GM12878 (cell line): ENCODE data around the gene MED6. TPM values are rescaled to one million over a fixed set of nuclear protein-coding genes. Genes with fewer than 3 reads are reported as not detected.

Experiments used
- ATAC-seq: fragments of 200-7000 bp; cut with Tn5 transposase; 3 replicates; pipeline ENCODE4 v1.9.1; 2020; ENCODE audit warnings: mild to moderate bottlenecking, moderate library complexity
- BruUV-seq: library from RNA; stranded (reverse); fragments of 400-500 nt; replicated peaks from 2 replicates; lab custom pipeline; 2021; lab: Mats Ljungman, UMichigan
- CTCF ChIA-PET: fragments of 300-600 bp; sonication (Branson Sonifier 250); formaldehyde crosslinking; extraction: SDS; loops from one replicate; lab custom pipeline; 2021; ENCODE audit warnings: inconsistent platforms; lab: Yijun Ruan, JAX
- POLR2A ChIA-PET: fragments of 350-600 bp; formaldehyde crosslinking; extraction: SDS; loops from one replicate; lab custom pipeline; 2021; ENCODE audit warnings: inconsistent platforms; lab: Charles Lee
- RAD21 ChIA-PET: fragments of 300-600 bp; sonication (Branson Sonifier 250); formaldehyde crosslinking; loops from one replicate; lab custom pipeline; 2023; ENCODE audit warnings: antibody characterized with exemption; ENCODE audit not compliant: unreplicated experiment; lab: Charles Lee
- SMC1A ChIA-PET: fragments of 300-600 bp; sonication (Branson Sonifier 250); formaldehyde crosslinking; loops from one replicate; lab custom pipeline; 2023; ENCODE audit not compliant: unreplicated experiment, uncharacterized antibody; lab: Charles Lee
- DNase-seq: peaks from one replicate; pipeline ENCODE4 v3.0.0-alpha.2; 2011; ENCODE audit warnings: low read depth, low spot score
- FAIRE-seq: peaks from 3 replicates; lab custom pipeline; 2011; peaks lifted over from hg19 to GRCh38; lab: Jason Lieb, UNC
- H2AFZ ChIP-seq: 2 replicates; pipeline ENCODE4 v1.6.0; 2011; ENCODE audit warnings: low read depth, low read length, control low read depth; ENCODE audit not compliant: control insufficient read depth
- H3K27ac ChIP-seq: 2 replicates; pipeline ENCODE4 v1.5.1; 2011; ENCODE audit warnings: control low read depth; ENCODE audit not compliant: control insufficient read depth, insufficient read depth
- H3K27me3 ChIP-seq, 2 experiments: replicated peaks in 1 of 2; 2 replicates each; pipeline versions ENCODE4 v1.6.0 to v1.6.1; 2011; ENCODE audit warnings: low read length in 1 of 2; ENCODE audit not compliant: control insufficient read depth in 2 of 2, insufficient read depth in 2 of 2
- H3K36me3 ChIP-seq, 2 experiments: 2 replicates each; pipeline ENCODE4 v1.5.1; 2011; ENCODE audit warnings: low read length in 1 of 2; ENCODE audit not compliant: control insufficient read depth in 2 of 2, insufficient read depth in 2 of 2
- H3K4me1 ChIP-seq: 2 replicates; pipeline ENCODE4 v1.6.1; 2011; ENCODE audit warnings: mild to moderate bottlenecking, low read length, moderate library complexity, mixed read lengths; ENCODE audit not compliant: control insufficient read depth, insufficient read depth
- H3K4me2 ChIP-seq: 2 replicates; pipeline ENCODE4 v1.6.0; 2011; ENCODE audit warnings: control low read depth; ENCODE audit not compliant: control insufficient read depth, insufficient read depth
- H3K4me3 ChIP-seq: fragments of 200-600 bp; sonication (generic); 2 replicates; pipeline ENCODE4 v1.5.1; 2016
- H3K79me2 ChIP-seq: 2 replicates; pipeline ENCODE4 v1.6.0; 2011; ENCODE audit warnings: low read length; ENCODE audit not compliant: control insufficient read depth, insufficient read depth
- H3K9ac ChIP-seq: 2 replicates; pipeline ENCODE4 v1.8.0; 2011; ENCODE audit warnings: low read length, control low read depth, mixed read lengths; ENCODE audit not compliant: control insufficient read depth, insufficient read depth
- H3K9me3 ChIP-seq: replicated peaks from 3 replicates; pipeline ENCODE4 v1.5.1; 2011; ENCODE audit warnings: mild to moderate bottlenecking, low read length; ENCODE audit not compliant: control insufficient read depth, insufficient read depth
- H4K20me1 ChIP-seq: 2 replicates; pipeline ENCODE4 v1.6.0; 2011; ENCODE audit not compliant: control insufficient read depth, insufficient read depth
- BCL11A ChIP-seq: IDR thresholded peaks from 2 replicates; pipeline ENCODE4 v1.6.1; 2011; ENCODE audit warnings: low read depth, low read length
- EED ChIP-seq: sonication (generic); IDR thresholded peaks from 2 replicates; pipeline ENCODE4 v1.6.1; 2016; ENCODE audit warnings: antibody characterized with exemption, low read depth
- HDGF ChIP-seq: fragments of 450-650 bp; IDR thresholded peaks from 2 replicates; pipeline ENCODE4 v1.6.1; 2016; ENCODE audit warnings: antibody characterized with exemption
- IKZF1 ChIP-seq: fragments of 450-650 bp; conservative IDR thresholded peaks from 2 replicates; pipeline ENCODE4 v1.6.1; 2017; ENCODE audit warnings: antibody characterized with exemption, mild to moderate bottlenecking
- IKZF2 ChIP-seq, 2 experiments: fragments of 450-650 bp; IDR thresholded peaks; 2 replicates each; pipeline ENCODE4 v1.6.1; 2017; ENCODE audit warnings: mild to moderate bottlenecking in 2 of 2, moderate library complexity in 2 of 2
- IRF4 ChIP-seq: IDR thresholded peaks from 2 replicates; pipeline ENCODE4 v1.6.1; 2011; ENCODE audit warnings: low read depth, low read length
- LARP7 ChIP-seq: fragments of 450-650 bp; IDR thresholded peaks from 2 replicates; pipeline ENCODE4 v1.6.1; 2017; ENCODE audit warnings: mild to moderate bottlenecking
- MYC ChIP-seq: IDR thresholded peaks from 2 replicates; pipeline ENCODE4 v1.6.1; 2011; ENCODE audit warnings: mild to moderate bottlenecking, low read length, moderate library complexity, inconsistent platforms; ENCODE audit not compliant: insufficient read depth, insufficient replicate concordance, insufficient read length, severe bottlenecking
- NFIC ChIP-seq: IDR thresholded peaks from 2 replicates; pipeline ENCODE4 v1.6.1; 2012; ENCODE audit warnings: low read depth, mild to moderate bottlenecking, inconsistent platforms, low read length, moderate library complexity
- NR2C1 ChIP-seq: fragments of 450-650 bp; IDR thresholded peaks from 2 replicates; pipeline ENCODE4 v1.6.1; 2017; ENCODE audit warnings: antibody characterized with exemption, mild to moderate bottlenecking, moderate library complexity
- NRF1 ChIP-seq: conservative IDR thresholded peaks from 2 replicates; pipeline ENCODE4 v1.6.1; 2011; ENCODE audit warnings: mild to moderate bottlenecking, low read depth, low read length, improper control_type of control experiment
- PAX5 ChIP-seq: IDR thresholded peaks from 2 replicates; pipeline ENCODE4 v1.6.1; 2011; ENCODE audit warnings: low read depth, low read length, borderline replicate concordance
- PML ChIP-seq: IDR thresholded peaks from 2 replicates; pipeline ENCODE4 v1.6.1; 2012; ENCODE audit warnings: low read length, inconsistent platforms
- REST ChIP-seq: IDR thresholded peaks from 2 replicates; pipeline ENCODE4 v1.6.1; 2012; ENCODE audit warnings: mild to moderate bottlenecking, low read depth, low read length
- RUNX3 ChIP-seq: IDR thresholded peaks from 2 replicates; pipeline ENCODE4 v1.6.1; 2012; ENCODE audit warnings: low read length, inconsistent platforms
- SMARCA5 ChIP-seq: fragments of 450-650 bp; IDR thresholded peaks from 2 replicates; pipeline ENCODE4 v1.6.1; 2017; ENCODE audit warnings: mild to moderate bottlenecking
- SPI1 ChIP-seq: IDR thresholded peaks from 2 replicates; pipeline ENCODE4 v1.6.1; 2011; ENCODE audit warnings: low read depth, mild to moderate bottlenecking, low read length, moderate library complexity, borderline replicate concordance; ENCODE audit not compliant: insufficient read depth
- STAT1 ChIP-seq: fragments of 450-650 bp; conservative IDR thresholded peaks from 2 replicates; pipeline ENCODE4 v1.6.1; 2014; ENCODE audit warnings: antibody characterized with exemption, mild to moderate bottlenecking
- TCF7 ChIP-seq: IDR thresholded peaks from 2 replicates; pipeline ENCODE4 v1.6.1; 2014; ENCODE audit warnings: antibody characterized with exemption, borderline replicate concordance
- YY1 ChIP-seq: IDR thresholded peaks from 2 replicates; pipeline ENCODE4 v1.6.1; 2011; ENCODE audit warnings: low read depth, mild to moderate bottlenecking, low read length
- ZBTB33 ChIP-seq: fragments of 450-650 bp; IDR thresholded peaks from 2 replicates; pipeline ENCODE4 v1.6.1; 2017; ENCODE audit warnings: mild to moderate bottlenecking
- ZNF24 ChIP-seq: fragments of 450-650 bp; IDR thresholded peaks from 2 replicates; pipeline ENCODE4 v1.6.1; 2017; ENCODE audit warnings: antibody characterized with exemption, mild to moderate bottlenecking
- WGBS: methylation state at CpG from one replicate; pipeline ENCODE4 v1.1.6; 2016; ENCODE audit warnings: low lambda C conversion rate; ENCODE audit not compliant: insufficient replicate concordance, insufficient coverage; ENCODE audit errors: missing lambda C conversion rate; 5-methylcytosine and 5-hydroxymethylcytosine counted together
- in situ Hi-C: fragments of 300-500 bp; cut with MboI; formaldehyde crosslinking; loops from 9 replicates; pipeline ENCODE4 v1.14.3; 2018; ENCODE audit warnings: mixed read lengths
- intact Hi-C: fragments of 100-400 bp; cut with micrococcal nuclease; formaldehyde crosslinking; loops from one replicate; pipeline ENCODE4 v1.14.2; 2022; ENCODE audit not compliant: unreplicated experiment
- polyA plus RNA-seq, 11 experiments: library from polyadenylated mRNA; depleted of rRNA in 4 of 11; unstranded in 6 of 11; stranded (reverse) in 5 of 11; fragments of >200 nt; fragmentation: Nextera tagmentation in 4 of 11; fragmentation: Illumina TruSeq in 1 of 11; extraction: Ambion mirVana in 4 of 11; extraction: Trizol in 1 of 11; gene quantifications; 1 replicate in 1 of 11; 2 replicates in 10 of 11; pipeline versions ENCODE4 v1.2.1 to v1.2.3, GENCODE V29; 2011 to 2016; ENCODE audit warnings: inconsistent platforms in 2 of 11, missing spikeins in 2 of 11, low read depth in 1 of 11
- total RNA-seq, 4 experiments: library from RNA; depleted of rRNA in 3 of 4; stranded (reverse); fragments of >200 nt in 3 of 4; fragmentation: Illumina TruSeq in 1 of 4; extraction: Trizol in 1 of 4; gene quantifications; 2 replicates each; pipeline versions ENCODE4 v1.2.1 to v1.2.3, GENCODE V29; 2013 to 2021

MED6 gene
- total and polyA plus RNA-seq, 10 of the 15 experiments (the other 5 are each of a cell fraction or from before 2014, with no cell fraction given): 29.2 to 74.9 (median 46.2) TPM

- no TSS peak for BruUV-seq
- no peaks in the 10 kb centered on the region for H3K36me3 ChIP-seq
- peak; percentile 75 for ATAC-seq
- peaks cover 31% of the 10 kb centered on the region for H3K79me2 ChIP-seq
- H3K9ac ChIP-seq: no peak overlapping the region
- intact Hi-C loops: loop anchor here (5.0 kb wide), 2 partner anchors 110 to 200 kb away; no protein-coding TSS in a partner anchor
- in situ Hi-C loops: no loop called here
- peak overlapping the region; percentile 2; the same call in 1 of the 2 replicates for H3K4me2 ChIP-seq
- CTCF ChIA-PET: interaction anchor here (0.6 to 2.8 kb wide), 9 partner anchors 12 to 448 kb away, joined by 3 to 14 read pairs (median 6); partner anchors contain the start of gene MAP3K9
- no peak overlapping the region for H3K4me3 ChIP-seq
- peaks cover 16% of the 10 kb centered on the region for H3K4me1 ChIP-seq
- POLR2A ChIA-PET: interaction anchor here (0.7 to 1.3 kb wide), 2 partner anchors 39 to 40 kb away, joined by 3 read pairs; no protein-coding TSS in a partner anchor
- H3K9me3 ChIP-seq: no peaks in the 10 kb centered on the region
- no peaks in the 10 kb centered on the region for H3K27me3 ChIP-seq
- H2AFZ ChIP-seq: peak overlapping the region; percentile 1; the same call in 1 of the 2 replicates
- FAIRE-seq: no peak
- no peak overlapping the region for H3K27ac ChIP-seq
- no peaks in the 10 kb centered on the region for H4K20me1 ChIP-seq
- SMC1A ChIA-PET: interaction anchor here (0.8 to 6.4 kb wide), 15 partner anchors 19 to 304 kb away, joined by 3 to 35 read pairs (median 3); partner anchors contain the start of gene PCNX1
- 31% methylated on average over 2 of the region's 2 CpGs for WGBS
- RAD21 ChIA-PET: interaction anchor here (0.6 to 2.1 kb wide), 6 partner anchors 21 to 206 kb away, joined by 3 to 9 read pairs (median 4); no protein-coding TSS in a partner anchor
- peak; percentile 20 for DNase-seq
- TF ChIP-seq BCL11A: 0 out of 2 replicates have a peak, but pooled peaks have one; percentile 37
- peak; percentile 67; the same call in 1 of the 2 replicates for TF ChIP-seq PAX5
- TF ChIP-seq MYC: no peak
- peak; percentile 78; the same call in 1 of the 2 replicates for TF ChIP-seq IRF4
- peak; percentile 57 to 59; a peak in 3 of 4 replicates for TF ChIP-seq IKZF2 (IDR thresholded peaks at IDR 0.05)
- peak; percentile 91 for TF ChIP-seq SPI1
- peak; percentile 60 for TF ChIP-seq RUNX3
- TF ChIP-seq HDGF: no peak
- 0 out of 2 replicates have a peak, but pooled peaks have one; percentile 23 for TF ChIP-seq IKZF1
- TF ChIP-seq YY1: no peak
- no peak for TF ChIP-seq SMARCA5
- no peak for TF ChIP-seq NRF1
- no peak for TF ChIP-seq ZBTB33
- no peak for TF ChIP-seq REST
- TF ChIP-seq LARP7: no peak
- peak; percentile 81 for TF ChIP-seq TCF7
- peak; percentile 40; the same call in 1 of the 2 replicates for TF ChIP-seq NFIC
- peak; percentile 39; the same call in 1 of the 2 replicates for TF ChIP-seq EED
- no peak for TF ChIP-seq STAT1
- TF ChIP-seq NR2C1: no peak
- TF ChIP-seq PML: no peak
- no peak for TF ChIP-seq ZNF24
Measured at GRCh38 chr14:70602254-70602653, 1.8 kb upstream of the MED6 start.
